Peyer's patch (tissue), 4 donors: ENCODE results near the gene SENP2.

Experiments
- POLR2A ChIP-seq, 2 donors: fragments of 450-650 bp; IDR thresholded peaks; one replicate each; pipeline ENCODE4 v1.5.1; 2017; ENCODE audit warnings: antibody characterized with exemption in 2 of 2, mild to moderate bottlenecking in 2 of 2, moderate library complexity in 2 of 2
- TF ChIP-seq, protein P1 (sequence below), 6 experiments: fragments of 450-650 bp in 4 of 6; fragments of 200-600 bp in 2 of 6; sonication (generic) in 1 of 6; IDR thresholded peaks; one replicate each; pipeline ENCODE4 v1.5.1; 2017 to 2019; ENCODE audit warnings: antibody characterized with exemption in 6 of 6, mild to moderate bottlenecking in 3 of 6, moderate library complexity in 1 of 6

DNA sequence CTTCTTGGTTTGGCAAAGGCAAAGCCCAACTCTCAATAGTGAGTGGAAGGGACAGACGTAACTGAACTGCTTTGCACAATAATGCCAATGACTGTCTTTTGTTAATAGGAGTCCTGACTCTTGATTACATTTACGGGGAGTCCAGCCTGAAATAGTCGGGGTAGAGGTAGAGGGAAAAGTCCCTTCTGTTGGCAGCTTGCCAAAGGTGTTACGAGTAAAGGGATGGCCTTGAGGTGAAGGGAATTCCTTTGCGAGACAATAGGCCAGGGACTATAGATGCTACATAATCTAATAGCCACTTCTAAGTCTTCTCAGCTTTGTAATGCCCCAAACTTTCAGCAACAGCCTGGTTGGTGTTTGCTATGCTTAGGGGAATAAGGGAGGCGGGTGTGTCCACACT, 2.2 kb upstream of the SENP2 start:
- TF ChIP-seq, protein P1, sequence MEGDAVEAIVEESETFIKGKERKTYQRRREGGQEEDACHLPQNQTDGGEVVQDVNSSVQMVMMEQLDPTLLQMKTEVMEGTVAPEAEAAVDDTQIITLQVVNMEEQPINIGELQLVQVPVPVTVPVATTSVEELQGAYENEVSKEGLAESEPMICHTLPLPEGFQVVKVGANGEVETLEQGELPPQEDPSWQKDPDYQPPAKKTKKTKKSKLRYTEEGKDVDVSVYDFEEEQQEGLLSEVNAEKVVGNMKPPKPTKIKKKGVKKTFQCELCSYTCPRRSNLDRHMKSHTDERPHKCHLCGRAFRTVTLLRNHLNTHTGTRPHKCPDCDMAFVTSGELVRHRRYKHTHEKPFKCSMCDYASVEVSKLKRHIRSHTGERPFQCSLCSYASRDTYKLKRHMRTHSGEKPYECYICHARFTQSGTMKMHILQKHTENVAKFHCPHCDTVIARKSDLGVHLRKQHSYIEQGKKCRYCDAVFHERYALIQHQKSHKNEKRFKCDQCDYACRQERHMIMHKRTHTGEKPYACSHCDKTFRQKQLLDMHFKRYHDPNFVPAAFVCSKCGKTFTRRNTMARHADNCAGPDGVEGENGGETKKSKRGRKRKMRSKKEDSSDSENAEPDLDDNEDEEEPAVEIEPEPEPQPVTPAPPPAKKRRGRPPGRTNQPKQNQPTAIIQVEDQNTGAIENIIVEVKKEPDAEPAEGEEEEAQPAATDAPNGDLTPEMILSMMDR (IDR thresholded peaks at IDR 0.05), result no peak
- TF ChIP-seq POLR2A (IDR thresholded peaks at IDR 0.05), result no peak
